Occipital lobe (tissue), 2 donors: ENCODE data around the gene CCDC117. TPM values are rescaled to one million over a fixed set of nuclear protein-coding genes. Genes with fewer than 3 reads are reported as not detected.
"Not testable (repeated sequence)": the region's sequence is repeated elsewhere in the genome, so short reads cannot be mapped to it uniquely, and the experiment has no call there.

Experiments used
- DNase-seq: peaks from one replicate; lab custom pipeline; 2025; lab: John Stamatoyannopoulos, UW
- total RNA-seq: library from RNA; depleted of rRNA; stranded (reverse); fragments of >200 nt; gene quantifications from one replicate; pipeline ENCODE4 v1.2.3, GENCODE V29; 2014

The CCDC117 gene
- total RNA-seq, 1 donor from 2014 or later = 28.9 TPM

GRCh38 chr22:28800308-28801041, 28.0 kb downstream of the CCDC117 start, which contains the start of gene XBP1:
Gene XBP1 (minus strand): TSS chr22:28800569.
- peak; percentile 90 for DNase-seq

DNA sequence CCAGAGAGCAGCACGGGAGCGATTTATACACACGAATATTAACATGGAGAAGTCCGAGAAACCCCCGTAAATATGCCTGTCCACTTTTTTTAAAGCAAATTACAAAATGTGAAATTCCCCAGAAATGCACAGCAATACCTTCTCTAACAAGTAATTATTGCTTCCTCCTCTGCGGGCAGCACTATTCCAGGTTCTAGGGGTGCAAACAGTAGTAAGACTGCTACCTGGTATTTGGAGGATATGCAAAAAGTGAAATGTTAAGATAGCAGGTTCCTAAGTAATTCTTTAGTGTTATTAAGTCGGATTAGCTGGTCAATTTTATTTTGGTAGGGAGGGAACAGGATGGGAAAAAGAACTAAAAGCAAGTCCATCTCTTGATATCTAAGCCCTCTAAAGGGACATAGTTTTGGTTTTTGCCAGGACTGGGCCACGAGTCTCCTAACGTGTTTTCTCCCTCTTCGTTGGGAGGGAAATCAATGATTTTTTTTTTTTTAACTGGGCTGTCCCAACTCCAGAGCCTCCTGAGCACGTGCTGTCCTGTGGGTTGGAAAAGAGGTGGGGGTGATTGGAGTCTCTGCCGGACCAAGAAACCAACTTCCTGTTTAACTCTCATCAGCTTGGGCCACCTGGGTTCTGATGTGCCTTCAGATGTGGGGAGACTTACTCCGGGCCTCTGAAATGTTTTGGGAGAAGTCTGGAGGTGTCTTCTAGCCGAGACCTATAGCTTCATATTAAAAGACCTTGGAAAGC, 29.5 kb downstream of the CCDC117 start:
- no peak for DNase-seq

GRCh38 chr22:28802595-28803123, 30.2 kb downstream of the CCDC117 start:
- DNase-seq = no peak

DNA sequence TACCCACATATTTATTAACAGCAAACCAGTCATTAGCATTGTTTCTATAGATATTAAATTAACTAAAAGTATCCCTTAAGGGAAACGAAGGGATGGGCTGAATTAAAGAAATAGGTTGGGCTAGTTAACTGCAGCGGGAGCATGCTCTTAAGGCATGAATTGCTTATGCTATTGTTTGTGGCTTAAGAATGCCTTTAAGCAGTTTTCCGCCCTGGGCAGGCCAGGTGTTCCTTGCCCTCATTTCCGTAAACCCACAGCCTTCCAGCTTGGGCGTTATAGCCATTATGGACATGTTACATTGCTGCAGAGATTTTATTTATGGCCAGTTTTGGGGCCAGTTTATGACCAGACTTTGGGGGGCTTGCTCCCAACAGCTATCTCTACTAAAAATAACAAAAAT, 32.9 kb downstream of the CCDC117 start:
- DNase-seq = not testable (repeated sequence)

DNA sequence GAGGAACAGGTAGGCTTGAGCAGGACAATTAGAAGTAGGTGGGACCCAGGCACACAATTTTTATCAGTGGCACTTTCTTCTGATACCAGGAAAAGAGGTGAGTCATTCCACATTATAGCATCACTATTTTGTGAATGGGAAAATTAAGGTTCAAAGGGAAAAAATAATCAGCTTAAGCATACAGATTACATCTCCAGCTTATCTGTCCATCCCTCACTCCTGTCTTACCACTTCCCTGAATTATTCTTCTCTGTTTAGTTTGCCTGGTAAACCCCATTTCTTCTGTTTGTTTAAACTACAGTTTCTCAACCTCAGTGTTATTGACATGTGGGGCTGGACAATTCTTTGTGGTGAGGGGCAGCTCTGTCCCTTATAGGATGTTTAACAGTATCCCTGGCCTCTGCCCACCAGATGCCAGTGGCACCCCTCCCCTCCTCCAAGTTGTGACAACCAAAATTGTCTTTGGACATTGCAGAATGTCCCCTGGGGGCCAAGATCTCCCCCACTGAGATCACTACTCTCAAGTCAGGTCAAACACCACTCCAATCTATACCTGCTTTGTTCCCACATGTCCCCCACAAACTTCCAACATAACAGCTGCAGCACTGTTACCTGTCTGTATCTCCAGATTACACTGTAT, 36.3 kb downstream of the CCDC117 start:
- DNase-seq = no peak

GRCh38 chr22:28810821-28811491, 38.5 kb downstream of the CCDC117 start:
- no peak for DNase-seq

- no peak for DNase-seq
Measured at GRCh38 chr22:28812516-28812915, 40.0 kb downstream of the CCDC117 start.

DNA sequence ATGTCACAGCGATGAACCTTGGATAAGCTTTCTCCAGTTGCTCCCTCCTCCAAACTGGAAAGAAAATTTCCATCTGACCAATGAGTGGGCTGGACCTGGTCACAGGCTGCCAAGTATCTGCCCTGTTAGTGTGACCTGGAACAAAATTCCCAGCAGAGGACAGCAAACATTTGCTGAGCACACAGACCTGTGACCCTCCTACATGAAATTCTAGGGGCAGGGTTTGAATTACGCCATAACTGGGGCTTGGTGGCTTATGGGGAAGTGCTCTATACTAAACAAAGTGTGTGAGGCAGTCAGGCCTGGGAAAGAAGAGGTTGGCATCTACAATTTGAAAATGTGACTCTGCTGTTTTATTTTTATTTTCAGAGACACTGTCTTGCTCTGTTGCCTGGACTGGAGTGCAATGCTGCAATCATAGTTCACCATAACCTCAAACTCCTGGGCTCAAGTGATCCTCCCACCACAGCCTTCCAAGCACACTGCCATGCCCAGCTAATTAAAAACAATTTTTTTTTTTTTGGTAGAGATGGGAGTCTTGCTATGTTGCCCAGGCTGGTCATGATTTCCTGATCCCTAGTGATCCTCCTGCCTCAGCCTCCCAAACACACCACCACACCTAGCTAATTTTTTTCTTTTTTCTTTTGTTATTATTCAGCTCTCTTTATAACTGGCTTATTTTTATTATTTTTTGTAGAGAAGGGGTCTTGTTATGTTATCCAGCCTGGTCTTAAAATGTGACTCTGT, 41.5 kb downstream of the CCDC117 start:
- no peak for DNase-seq

GRCh38 chr22:28815111-28815510, 42.6 kb downstream of the CCDC117 start:
- DNase-seq = no peak

DNA sequence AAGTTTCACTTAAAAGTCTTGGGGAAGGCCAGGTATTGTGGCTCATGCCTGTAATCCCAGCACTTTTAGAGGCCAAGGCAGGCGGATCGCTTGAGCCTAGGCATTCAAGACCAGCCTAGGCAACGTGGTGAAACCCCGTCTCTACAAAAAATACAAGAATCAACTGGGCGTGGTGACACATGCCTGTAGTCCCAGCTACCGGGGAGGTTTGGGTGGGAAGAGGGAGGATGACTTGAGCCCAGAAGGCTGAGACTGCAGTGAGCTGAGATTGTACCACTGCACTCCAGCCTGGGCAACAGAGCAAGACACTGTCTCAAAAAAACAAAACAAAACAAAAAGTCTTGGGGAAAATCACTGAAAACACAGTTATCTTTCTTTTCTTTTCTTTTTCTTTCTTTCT, 43.2 kb downstream of the CCDC117 start:
- no peak for DNase-seq

DNA sequence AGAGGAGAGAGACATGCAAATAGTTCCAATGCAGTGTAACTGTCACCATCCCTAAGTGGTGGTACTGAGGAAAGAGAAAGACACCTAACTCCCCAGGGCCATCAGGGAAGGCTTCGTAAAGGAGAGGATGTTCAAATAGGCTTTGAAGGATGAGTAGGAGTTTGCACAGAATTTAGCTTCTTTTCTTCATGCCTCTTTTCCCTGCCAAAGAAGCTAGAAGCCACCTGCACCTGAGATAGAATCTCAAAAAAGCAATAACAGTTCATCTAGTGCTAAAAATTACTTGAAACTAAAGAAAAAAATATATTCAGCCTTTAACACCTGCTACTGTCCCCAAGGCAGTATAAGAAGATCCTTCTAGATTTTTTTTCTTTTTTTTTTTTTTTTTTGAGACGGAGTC, 44.6 kb downstream of the CCDC117 start:
- DNase-seq = no peak

DNA sequence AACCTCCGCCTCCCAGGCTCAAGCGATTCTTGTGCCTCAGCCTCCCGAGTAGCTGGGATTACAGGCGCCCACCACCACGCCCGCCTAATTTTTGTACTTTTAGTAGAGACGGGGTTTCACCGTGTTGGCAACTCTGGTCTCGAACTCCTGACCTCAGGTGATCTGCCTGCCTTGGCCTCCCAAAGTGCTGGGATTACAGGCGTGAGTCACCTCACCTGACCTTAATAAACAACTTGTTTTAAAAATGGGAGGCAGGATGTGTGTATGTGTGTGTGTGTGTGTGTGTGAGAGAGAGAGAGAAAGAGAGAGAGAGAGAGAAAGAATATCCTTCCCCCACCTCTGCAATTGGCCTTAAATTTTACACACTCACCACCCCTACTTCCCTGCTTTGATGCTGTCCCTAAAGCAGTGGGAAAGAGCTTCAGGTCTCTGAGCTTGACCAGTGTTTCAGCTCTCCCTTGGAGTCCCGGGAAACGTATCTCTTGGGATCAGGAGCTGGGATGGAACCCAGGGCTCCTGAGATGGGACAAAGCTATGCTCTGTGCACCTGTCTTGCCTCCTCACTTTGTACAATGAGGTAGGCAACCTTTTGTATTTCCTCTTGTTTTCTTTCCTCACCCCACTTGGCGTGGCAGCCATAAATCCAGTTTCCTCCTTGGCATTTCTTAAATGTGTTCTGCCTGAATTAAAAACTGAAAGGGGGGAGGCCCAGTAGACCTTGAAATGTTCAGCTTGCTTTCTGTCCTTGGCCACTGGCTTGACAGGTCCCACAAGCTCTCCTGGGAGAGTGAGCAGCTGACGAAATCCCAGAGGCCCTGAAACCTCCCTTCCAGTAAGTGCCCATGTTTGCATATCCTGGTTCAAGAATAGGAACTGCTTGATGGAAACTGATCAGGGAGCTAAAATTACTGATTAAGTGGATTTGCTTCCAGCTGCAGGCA, 45.7 kb downstream of the CCDC117 start:
- no peak for DNase-seq

- DNase-seq = no peak
Measured at GRCh38 chr22:28819253-28820096, 47.0 kb downstream of the CCDC117 start.

- no peak for DNase-seq
Measured at GRCh38 chr22:28820885-28821284, 48.4 kb downstream of the CCDC117 start.

GRCh38 chr22:28821452-28821851, 49.0 kb downstream of the CCDC117 start:
- no peak for DNase-seq

- no peak for DNase-seq
Measured at GRCh38 chr22:28822930-28823551, 50.5 kb downstream of the CCDC117 start.

DNA sequence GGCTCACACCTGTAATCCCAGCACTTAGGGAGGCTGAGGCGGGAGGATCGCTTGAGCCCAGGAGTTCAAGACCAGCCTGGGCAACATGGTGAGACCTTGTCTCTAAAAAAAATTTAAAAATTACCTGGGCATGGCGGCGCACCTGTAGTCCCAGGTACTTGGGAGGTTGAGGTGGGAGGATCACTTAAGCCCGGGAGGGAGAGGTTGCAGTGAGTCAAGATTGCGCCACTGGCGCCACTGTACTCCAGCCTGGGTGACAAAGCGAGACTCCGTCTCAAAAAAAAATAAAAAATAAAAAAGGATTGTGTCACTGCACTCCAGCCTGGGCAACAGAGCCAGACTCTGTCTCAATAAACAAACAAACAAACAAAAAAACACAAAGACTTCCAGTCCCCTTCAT, 52.0 kb downstream of the CCDC117 start:
- not testable (repeated sequence) for DNase-seq

GRCh38 chr22:28826430-28826829, 53.9 kb downstream of the CCDC117 start:
- DNase-seq = not testable (repeated sequence)
